Left hindlimb (tissue), 1 donor: ENCODE results near the gene KIAA1217.
A peak's percentile ranks its signal among the peaks of the same experiment; 100 is the strongest.

Source experiments
- DNase-seq: peaks from one replicate; pipeline ENCODE4 v3.0.0-alpha.2; 2018

KIAA1217 gene

DNA sequence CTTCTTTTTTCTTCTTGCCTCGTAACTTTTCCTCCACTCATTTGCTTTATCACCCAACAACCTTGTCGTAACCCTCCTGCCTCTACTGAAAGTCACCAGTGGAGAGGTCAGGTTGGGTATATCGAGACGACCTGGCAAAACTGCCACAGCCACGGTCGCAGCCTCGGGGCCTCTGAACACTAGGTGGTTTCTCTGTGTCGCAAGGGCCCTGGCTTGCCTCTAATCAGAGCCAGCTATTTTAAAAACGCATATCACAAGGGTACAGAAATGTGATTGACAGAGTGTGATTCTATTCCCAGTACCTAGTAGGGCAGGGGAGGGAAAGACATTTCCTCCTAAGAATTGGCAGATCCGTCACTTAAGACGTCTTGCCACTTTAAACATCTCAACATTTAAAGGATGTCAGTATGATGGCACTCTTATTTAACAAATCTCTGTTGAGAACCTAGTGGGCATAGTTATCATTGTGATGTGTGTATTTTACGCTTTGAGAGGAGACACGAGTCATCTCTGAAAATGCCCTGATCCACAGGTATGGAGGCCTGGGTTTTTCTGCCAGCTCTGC is 317.2 kb downstream of the KIAA1217 start:
- no peak for DNase-seq

DNA sequence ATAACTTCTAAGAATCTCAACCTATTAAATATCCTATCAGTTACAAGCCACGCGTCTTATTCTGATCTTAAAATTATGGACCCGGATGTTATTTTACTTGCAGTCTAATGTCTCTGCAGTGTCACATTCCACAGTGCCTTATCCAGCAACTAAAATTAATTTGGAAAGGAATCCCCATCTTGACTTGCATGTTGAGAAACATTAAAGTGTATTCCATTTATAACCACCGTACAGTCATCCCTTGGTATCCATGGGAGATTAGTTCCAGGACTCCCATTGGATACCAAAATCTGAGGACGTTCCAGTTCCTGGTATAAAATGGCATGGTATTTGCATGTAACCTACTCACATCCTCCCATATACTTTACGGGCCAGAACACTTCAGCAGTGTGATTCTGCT is 320.0 kb downstream of the KIAA1217 start:
- no peak for DNase-seq

DNA sequence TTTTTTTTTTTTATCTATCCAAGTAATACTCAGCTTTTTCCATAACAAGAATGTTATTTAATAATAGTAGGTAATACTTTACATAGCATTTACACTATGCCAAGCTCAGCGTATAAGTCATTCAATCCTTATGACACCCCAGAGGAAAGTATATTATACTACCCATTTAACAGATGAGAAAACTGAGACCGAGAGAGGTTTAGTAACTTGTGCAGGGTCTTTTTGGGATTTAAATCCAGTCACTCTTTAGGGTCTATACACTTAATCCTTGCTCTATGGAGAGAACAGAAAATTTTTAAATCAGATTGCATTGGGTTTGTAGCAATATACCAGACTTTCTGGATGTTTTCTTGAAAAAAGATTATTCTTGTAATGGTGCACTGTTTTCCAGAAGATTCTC is 322.5 kb downstream of the KIAA1217 start:
- no peak for DNase-seq

DNA sequence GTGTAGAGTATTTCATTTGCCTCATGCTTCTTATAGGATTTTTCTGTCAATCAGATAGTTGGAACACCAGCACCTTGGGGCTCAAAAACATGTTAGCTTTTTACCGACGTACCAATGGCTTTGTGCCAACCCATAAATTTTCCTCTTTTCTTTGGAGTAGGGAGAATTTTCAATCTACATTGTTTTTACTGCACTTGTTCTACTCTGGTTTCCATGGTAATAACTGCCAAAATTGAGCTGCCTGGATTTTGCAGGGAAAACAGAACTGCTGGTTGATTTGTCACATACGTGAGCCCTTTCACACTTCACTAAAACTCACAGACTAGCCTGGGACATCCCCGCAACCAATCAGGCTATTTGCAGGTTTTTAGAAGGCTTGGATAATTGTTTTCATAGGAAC is 325.0 kb downstream of the KIAA1217 start:
- no peak for DNase-seq

DNA sequence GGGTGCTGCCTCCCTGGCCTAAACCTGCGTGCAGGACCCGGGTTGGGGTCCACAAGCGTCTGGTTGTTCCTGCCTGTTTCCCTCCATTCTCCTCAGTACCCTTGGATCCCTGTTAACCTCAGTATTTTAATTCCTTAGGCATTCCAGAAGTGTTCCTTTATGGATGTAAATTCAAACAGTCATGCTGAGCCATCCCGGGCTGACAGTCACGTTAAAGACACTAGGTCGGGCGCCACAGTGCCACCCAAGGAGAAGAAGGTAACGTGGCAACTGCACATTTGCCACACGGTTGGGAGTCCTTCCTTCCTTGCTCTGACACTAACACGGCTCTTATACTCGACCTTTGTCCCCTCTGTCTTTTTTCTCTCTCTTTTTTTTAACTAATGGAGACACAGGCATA is 327.7 kb downstream of the KIAA1217 start:
- DNase-seq = no peak

DNA sequence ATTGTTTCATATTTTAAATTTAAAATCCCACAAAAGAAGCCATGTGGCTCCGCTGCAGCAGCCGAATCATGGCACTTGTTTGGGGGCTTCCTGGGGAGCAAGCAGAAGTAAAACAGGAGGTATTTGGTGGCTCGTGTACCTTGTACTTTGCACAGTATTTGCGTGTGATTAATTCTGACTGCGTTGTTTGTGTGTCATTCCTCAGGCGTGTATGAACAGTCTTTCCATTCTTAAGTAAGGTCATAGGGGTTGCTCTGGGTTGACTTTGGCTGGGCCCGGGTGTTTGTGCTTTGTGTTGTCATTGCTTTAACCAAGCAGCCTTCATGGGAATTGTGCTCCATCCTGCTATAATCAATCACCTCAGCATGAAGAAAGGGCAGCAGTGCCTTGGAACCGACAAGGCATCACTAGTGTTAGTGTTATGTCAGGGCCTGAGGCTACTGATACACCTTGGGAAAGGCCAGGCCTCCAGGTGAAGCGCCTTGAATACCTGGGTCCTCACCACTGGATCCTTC is 332.4 kb downstream of the KIAA1217 start:
- no peak for DNase-seq

DNA sequence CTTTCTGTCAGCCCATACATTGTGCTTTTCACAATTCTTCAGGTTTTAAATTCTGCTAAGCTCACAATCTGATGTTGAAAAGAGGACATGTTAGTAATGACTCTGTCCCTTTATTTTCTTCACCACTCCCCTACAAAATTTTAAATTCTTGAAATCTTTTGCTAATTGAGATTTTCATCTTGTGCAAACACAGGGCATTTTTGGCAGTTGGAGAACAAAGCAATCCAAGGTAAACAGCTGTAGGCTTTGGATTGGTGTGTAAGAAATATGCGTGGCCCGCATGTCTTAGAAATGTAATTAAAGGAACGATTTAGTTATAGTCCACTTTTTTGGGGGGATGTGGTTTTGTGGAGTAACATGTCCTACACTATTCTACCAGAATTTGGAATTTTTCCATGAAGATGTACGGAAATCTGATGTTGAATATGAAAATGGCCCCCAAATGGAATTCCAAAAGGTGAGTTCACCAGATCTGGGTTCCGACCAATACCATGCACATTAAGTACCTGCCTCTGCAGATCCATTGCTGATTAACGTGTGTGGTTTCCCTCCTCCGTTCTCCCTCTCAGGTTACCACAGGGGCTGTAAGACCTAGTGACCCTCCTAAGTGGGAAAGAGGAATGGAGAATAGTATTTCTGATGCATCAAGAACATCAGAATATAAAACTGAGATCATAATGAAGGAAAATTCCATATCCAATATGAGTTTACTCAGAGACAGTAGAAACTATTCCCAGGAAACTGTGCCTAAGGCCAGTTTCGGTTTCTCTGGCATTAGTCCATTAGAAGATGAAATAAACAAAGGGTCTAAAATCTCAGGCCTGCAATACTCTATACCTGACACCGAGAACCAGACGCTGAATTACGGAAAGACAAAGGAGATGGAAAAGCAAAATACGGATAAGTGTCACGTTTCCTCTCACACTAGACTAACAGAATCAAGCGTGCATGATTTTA is 333.7 kb downstream of the KIAA1217 start:
- no peak for DNase-seq

DNA sequence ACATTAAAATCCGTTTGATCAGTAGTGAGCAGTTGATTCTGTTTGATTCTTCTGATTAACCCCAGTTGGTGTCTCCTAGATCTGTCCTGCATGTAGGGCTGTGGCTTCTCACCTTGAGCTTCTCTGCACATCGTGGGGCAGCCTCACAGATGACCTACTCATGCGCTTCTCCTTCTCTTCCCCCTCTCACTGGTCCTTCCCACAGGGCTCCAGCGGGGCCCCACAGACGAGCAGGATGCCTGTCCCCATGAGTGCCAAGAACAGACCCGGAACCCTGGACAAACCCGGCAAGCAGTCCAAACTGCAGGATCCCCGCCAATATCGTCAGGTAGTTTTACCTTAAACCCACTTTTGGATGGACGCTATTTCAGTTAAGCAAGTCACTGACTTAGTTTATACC is 335.8 kb downstream of the KIAA1217 start:
- no peak for DNase-seq

DNA sequence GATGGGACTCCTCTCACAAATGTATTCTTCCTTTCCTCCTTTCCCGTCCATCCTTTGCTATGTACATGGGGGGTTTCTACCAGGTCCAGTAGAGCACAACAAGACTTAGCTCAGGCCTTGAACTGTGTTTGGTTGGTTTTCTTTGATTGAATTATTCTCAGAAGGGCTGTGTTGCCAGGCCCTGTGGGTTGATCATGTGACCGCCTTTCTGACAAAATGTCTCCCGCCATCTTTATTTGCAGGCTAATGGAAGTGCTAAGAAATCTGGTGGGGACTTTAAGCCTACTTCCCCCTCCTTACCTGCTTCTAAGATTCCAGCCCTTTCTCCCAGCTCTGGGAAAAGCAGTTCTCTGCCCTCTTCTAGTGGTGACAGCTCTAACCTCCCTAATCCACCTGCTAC is 336.6 kb downstream of the KIAA1217 start:
- no peak for DNase-seq

DNA sequence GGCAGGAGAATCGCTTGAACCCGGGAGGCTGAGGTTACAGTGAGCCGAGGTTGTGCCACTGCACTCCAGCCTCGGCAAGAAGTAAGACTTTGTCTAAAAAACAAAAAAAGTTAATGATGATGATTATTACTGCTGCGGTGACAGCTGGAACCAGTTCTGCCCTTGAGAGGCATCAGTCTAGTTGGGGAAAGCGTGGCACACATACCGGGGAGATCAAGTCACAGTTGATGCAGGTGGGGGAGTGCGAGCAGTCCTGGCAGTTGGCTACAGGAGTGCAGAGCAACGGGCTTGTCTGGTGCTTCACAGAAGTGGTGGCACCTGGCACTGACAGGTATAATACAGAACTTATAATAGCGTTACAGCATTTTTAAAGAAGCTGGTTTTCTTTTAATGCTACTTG is 341.7 kb downstream of the KIAA1217 start:
- DNase-seq = no peak

DNA sequence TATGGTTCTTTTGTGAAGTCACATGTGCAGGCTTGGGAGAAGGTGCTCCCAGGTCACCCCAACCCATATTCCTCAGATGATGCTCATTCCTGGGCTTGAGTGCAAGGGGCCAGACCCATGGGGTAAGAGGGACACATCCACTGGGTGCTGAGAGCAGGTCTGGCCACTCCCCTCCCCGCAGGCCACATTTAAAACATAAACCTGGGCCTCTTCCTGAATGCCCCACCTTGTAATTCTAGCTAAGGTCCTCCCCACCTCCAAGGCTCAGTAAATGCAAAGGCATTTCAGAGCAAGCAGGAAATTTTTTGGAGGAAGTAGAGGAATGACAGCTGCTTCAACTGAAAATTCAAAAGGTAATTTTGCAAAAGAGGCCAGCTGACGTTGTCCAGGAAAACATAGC is 342.2 kb downstream of the KIAA1217 start:
- no peak for DNase-seq

DNA sequence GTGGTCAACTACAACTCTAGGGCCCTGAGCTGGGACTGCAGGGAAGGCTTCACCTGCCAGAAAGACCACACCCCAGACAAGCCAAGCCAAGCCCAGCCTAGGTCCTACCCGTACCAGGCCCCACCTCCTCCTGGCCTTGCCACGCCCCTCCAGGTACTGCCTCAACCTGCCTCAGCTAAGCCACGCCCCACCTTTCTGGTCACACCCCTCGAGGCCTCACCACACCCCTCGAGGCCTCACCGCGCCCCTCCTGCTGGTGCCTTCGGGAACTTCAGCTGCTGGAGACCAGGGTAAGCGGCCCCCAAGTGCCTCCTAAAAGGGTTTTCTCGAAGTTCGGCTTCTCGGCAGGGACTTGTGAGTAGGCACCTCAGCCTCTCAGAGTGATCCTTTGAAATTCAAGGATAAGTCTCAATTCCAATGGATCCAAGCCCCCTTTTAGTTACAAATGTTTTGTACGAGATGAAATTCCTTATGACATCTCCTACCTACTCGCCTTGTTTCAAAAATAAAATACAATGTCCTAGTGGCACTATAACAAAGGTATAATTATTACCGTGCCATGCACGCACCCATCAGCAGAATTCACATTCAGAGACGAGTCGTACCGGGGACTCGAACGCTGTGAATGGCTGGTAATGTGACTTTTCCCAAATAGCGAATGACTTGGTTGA is 343.5 kb downstream of the KIAA1217 start:
- DNase-seq = no peak

DNA sequence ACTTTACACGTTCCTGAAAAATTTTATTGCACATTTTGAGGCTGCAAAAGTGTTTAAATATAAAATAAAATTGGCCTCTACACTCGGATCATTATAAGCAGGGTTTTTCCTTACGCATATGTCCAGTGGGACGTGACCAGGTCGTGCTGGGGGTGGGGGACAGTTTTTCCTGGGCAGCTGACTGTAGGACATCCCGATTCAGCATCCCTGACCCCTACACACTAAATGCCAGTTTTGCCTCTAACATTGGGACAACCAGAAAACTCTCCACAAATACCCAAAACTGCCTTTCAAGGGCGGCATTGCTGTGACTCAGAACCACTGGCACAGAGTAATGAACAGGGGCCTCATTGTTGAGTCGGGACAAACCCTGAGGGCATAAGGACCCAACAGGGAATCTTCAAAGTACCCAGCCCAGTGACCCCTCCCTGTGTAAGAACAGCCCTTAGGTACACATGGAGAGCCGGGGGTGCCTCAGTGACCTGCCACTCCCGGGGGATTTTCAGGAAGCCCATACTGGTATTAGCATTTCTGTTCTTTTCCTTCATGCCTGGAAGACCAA is 344.2 kb downstream of the KIAA1217 start:
- no peak for DNase-seq

DNA sequence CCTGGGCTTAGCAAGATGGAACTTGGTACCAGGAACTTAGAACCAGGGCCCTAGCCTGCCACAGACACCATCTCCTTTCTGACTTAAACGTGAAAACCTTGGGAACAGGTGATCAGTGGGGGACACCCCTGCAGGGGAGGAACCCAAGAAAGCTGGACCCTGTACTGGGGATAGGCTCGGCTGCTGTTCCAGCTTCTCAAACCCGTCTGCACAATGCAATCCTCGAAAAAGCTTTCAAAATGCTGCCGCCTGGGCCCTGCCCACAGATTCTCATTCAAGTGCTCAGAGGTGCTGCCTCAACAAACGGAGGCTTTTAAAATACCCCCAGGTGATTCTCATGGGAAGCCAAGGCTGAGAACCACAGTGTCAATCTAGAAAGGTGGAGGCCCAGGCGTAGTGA is 345.1 kb downstream of the KIAA1217 start:
- DNase-seq = no peak

DNA sequence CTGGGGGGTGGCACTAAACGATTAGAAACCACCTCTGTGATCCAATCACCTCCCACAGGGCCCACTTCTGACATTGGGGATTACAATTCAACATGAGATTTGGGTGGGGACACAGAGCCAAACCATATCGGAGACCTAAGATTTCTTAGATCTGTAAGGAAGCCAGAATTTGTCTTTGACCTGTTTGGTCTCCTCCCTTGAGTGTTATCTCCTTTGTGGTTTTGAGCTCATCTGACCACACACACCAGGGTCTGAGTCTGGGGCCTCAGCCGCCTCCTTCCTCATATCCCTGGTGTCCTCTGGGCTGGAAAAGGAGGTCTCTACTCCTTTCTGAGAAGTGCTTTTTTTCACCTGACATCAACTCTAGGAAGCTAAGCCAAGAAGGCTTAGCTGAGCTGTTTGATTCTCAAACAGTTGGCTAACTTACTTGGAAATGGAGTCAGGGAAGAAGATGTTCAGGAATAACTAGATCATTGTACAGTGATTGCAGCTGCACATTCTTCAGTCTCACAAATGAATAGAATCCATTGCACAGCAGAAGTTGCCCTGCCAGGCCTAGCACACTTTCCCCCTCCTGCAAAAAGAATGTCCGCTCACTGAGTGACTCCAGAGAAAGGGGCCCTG is 347.3 kb downstream of the KIAA1217 start:
- no peak for DNase-seq

DNA sequence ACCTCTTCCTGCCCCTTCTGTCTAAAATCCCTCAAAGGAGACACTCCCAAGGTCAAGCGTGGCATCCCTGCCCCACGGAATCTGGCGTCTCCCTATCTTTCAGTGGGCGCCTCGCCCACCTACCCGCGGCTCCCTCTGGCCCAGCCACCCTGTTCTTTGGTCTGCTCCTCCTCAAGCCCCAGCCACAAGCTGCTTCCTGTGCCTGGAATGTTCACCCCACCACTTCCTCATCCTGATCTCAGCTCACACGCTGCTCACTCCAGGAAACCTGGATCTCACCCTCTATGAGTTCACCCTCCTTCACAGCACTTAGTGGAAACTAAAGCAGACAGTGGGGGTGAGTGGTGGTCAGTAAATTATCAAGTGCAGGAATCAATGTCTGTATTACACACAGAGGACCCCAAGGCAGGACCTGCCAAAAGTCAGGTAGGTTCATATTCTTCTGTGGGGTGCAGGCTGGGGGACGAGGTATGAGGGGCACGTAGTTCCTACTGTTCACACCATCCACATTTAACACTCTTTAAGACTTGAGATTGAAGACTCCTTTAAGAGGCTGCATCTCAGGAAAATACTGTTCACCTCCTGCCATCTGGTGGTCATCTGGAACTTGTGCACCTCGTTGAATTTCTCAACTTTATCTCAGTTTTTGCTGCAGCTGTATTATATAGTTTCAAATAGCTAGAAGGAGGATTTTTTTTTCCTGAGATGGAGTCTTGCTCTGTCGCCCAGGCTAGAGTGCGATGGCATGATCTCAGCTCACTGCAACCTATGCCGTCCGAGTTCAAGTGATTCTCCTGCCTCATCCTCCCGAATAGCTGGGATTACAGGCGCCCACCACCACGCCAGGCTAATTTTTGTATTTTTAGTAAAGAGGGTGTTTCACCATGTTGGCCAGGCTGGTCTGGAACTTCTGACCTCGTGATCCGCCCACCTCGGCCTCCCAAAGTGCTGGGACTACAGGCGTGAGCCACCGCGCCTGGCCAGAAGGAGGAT is 348.1 kb downstream of the KIAA1217 start:
- DNase-seq = peak; percentile 55

DNA sequence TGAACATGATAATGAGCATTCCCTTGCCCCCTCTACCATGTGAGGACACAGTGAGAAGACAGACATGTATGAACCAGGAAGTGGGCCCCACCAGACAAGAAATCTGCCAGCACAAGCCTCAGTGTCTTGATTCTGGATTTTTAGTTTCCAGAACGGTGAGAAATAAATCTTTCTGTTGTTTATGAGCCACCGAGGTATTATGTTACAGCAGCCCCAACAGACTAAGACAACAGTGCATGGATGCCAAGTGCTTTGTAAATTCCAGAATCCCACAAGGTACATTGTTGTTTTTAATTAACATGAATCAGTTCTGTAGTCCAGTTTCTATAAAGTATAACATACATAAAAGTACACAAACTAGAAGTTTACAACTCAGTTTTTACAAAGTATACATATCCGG is 352.5 kb downstream of the KIAA1217 start:
- DNase-seq = no peak

DNA sequence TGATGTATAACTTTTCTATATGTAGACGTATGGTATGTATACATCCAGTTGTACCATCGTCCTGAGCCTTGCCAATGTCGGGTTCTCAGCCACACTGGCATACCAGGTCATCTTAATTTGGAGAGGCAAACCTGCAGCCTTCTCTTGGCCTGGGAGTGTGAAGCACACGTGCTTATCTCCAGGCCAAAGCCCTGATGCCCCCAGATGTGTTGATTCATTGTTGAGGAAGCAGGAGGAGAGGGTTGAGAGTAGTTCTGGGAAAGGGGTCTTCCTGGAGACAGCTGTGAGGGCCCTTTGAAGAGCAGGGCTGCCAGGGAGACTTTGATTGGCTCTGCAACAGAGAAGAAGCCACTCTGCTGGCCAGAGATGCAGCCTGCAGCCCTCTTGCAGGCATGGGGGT is 359.1 kb downstream of the KIAA1217 start:
- DNase-seq = no peak

DNA sequence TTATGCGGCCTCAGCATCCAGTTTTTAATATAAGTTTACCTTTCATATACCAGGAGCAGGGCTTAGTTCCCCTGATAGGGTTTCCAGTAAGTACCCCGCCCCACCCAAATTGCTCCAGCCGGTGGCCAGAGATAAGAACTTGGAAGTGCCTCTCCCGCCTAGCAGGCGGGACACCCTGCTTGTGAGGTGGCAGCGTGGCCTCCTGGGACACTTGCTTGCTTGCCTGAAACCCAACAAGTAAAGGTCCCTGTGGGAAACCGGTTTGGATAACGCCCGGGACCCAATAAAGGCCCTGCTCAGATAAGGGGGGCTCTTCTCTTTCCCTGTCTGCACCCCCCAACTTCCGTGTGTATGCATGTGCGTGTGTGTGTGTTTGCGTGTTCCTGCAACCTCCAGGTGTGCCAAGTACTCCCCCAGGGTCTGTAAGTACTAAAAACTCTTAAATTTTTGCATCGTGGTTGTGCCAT is 360.4 kb downstream of the KIAA1217 start:
- no peak for DNase-seq

DNA sequence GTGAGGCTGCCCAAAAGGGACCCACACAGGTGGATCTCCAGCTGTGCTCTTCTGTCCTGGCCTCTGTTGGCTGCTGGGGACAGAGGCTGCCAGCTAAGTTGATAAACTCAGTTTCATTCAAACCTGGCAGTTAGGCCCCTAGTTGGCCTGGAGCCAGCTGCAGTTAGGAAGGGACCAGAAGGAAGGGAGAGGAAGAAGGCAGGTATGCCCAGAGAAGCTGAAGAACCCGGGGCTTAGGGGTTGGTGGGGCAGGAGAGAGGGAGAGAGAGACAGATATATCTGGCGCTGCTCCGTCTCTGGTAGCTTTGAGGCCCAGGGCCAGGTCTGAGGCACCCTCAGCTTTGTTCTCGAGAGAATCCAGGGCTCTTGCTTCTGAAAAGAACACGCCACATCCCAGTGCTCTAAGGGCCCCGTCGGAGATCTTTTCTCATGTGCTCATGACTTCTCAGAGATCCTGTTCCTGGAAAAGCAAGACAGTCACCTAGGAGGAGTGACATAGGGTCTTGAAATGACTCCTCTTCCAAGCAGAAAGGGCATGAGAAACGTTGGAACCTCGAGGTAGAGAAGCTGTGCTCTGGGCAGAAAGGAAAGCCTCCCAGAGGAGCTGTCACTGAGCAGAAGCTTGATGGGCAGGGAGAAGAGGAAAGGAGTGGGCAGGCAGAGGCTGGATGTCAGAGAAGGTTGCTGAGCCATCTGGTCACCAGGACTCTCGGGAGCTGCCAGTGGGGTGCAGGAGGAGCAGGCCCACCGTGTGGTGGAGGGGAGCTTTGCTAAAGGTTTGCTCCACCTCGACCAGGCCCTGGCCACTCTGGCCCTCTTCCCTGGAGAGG is 361.1 kb downstream of the KIAA1217 start:
- DNase-seq = no peak
